ENCODE measurements around the gene MTHFD2L.

The MTHFD2L gene

GRCh38 chr4:74304095-74304625 lies 146.2 kb downstream of the MTHFD2L start (continued):
- no peak for TF ChIP-seq PRDM6 (tag by site-specific recombination; IDR thresholded peaks at IDR 0.05)
- no peak for TF ChIP-seq OVOL3 (tag by site-specific recombination; IDR thresholded peaks at IDR 0.05)
- no peak for TF ChIP-seq ZNF514 (tag by site-specific recombination; IDR thresholded peaks at IDR 0.05)

GRCh38 chr4:74305000-74305399 lies 147.1 kb downstream of the MTHFD2L start:
- H3K9me3 ChIP-seq (ENCODE audit: control insufficient read depth, insufficient read depth, low read depth, low read length), result no peaks in the 10 kb centered on the region
- H3K4me1 ChIP-seq (ENCODE audit: control insufficient read depth, insufficient read depth, low read length), result no peaks in the 10 kb centered on the region
- TF ChIP-seq ZNF704 (tag by site-specific recombination; IDR thresholded peaks at IDR 0.05) (no peak), ZNF768 (tag by site-specific recombination; IDR thresholded peaks at IDR 0.05) (no peak), RBAK (tag by site-specific recombination; IDR thresholded peaks at IDR 0.05) (no peak), ZBTB21 (tag by site-specific recombination; IDR thresholded peaks at IDR 0.05) (no peak), ZNF585B (tag by site-specific recombination; IDR thresholded peaks at IDR 0.05) (no peak), ZNF658 (tag by site-specific recombination; IDR thresholded peaks at IDR 0.05) (no peak), ZNF596 (tag by site-specific recombination; IDR thresholded peaks at IDR 0.05) (no peak), ZNF473 (tag by site-specific recombination; IDR thresholded peaks at IDR 0.05) (no peak), TCF7L2 (IDR thresholded peaks at IDR 0.05; ENCODE audit: borderline replicate concordance, low read depth, low read length) (no peak), ZNF140 (tag by site-specific recombination; IDR thresholded peaks at IDR 0.05) (no peak), ZNF549 (tag by site-specific recombination; IDR thresholded peaks at IDR 0.05) (no peak), ZNF114 (tag by site-specific recombination; IDR thresholded peaks at IDR 0.05) (no peak), ZBTB17 (tag by site-specific recombination; IDR thresholded peaks at IDR 0.05) (no peak), ZFP41 (tag by site-specific recombination; IDR thresholded peaks at IDR 0.05; ENCODE audit: borderline replicate concordance) (no peak), ZNF677 (tag by site-specific recombination; IDR thresholded peaks at IDR 0.05) (no peak), ZNF488 (tag by site-specific recombination; IDR thresholded peaks at IDR 0.05) (no peak)
- H3K4me3 ChIP-seq (ENCODE audit: low read depth, low read length), result no peak overlapping the region
- no peak overlapping the region for H3K27ac ChIP-seq (ENCODE audit: extremely low read depth, low read depth, low read length)
- POLR2A ChIA-PET, result no interaction called here
- CTCF ChIA-PET, result interaction anchor here (0.7 to 1.9 kb wide), 2 partner anchors 115 to 116 kb away, joined by 4 to 6 read pairs; no protein-coding TSS in a partner anchor
- no peaks in the 10 kb centered on the region for H3K36me3 ChIP-seq (ENCODE audit: control insufficient read depth in 2 of 2, insufficient read depth in 1 of 2, low read length in 2 of 2)

- Histone ChIP-seq H3K9me3 (ENCODE audit: control insufficient read depth, insufficient read depth, low read depth, low read length) (no peaks in the 10 kb centered on the region), H3K4me3 (ENCODE audit: low read depth, low read length) (no peak overlapping the region), H3K27ac (ENCODE audit: extremely low read depth, low read depth, low read length) (no peak overlapping the region), H3K4me1 (ENCODE audit: control insufficient read depth, insufficient read depth, low read length) (no peaks in the 10 kb centered on the region), H3K36me3 (ENCODE audit: control insufficient read depth in 2 of 2, insufficient read depth in 1 of 2, low read length in 2 of 2) (no peaks in the 10 kb centered on the region)
- TF ChIP-seq ZNF2 (tag by site-specific recombination; IDR thresholded peaks at IDR 0.05) (no peak), YY2 (tag by site-specific recombination; IDR thresholded peaks at IDR 0.05) (no peak), ZNF391 (tag by site-specific recombination; IDR thresholded peaks at IDR 0.05; ENCODE audit: borderline replicate concordance, low read depth) (no peak), ZNF837 (tag by site-specific recombination; IDR thresholded peaks at IDR 0.05) (no peak), ZNF354C (tag by site-specific recombination; IDR thresholded peaks at IDR 0.05; ENCODE audit: borderline replicate concordance, low read depth) (no peak), ZNF548 (tag by site-specific recombination; IDR thresholded peaks at IDR 0.05) (no peak)
- ChIA-PET CTCF (interaction anchor here (0.5 to 1.3 kb wide), 4 partner anchors 13 to 80 kb away, joined by 3 to 5 read pairs (median 4); no protein-coding TSS in a partner anchor), POLR2A (no interaction called here)
Measured at GRCh38 chr4:74307170-74307569, 149.3 kb downstream of the MTHFD2L start.
